GM19025 (cell line): ENCODE measurements around the gene SIK3.

ENCODE experiments used
- ATAC-seq: cut with Tn5 transposase; IDR thresholded peaks from one replicate; pipeline ENCODE4 v1.9.1; 2021; ENCODE audit warnings: mild to moderate bottlenecking, low read depth, moderate library complexity; ENCODE audit not compliant: unreplicated experiment

SIK3 gene

DNA sequence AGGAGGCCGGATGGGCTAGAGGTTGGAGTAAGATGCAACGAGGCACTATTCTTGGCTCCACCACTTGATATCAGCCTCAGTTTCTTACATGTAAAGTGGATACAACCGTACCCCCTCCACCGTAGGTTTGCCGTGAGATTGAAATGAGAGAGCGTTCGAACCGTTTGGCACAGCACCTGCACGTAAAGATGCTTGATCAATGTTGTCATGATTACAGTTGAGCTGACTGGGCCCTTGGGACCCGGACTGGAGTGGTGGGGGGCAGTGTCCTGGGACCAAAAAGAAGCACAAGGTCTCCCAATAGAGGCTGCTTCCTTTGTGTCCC lies 264.8 kb downstream of the SIK3 start:
- no peak for ATAC-seq

DNA sequence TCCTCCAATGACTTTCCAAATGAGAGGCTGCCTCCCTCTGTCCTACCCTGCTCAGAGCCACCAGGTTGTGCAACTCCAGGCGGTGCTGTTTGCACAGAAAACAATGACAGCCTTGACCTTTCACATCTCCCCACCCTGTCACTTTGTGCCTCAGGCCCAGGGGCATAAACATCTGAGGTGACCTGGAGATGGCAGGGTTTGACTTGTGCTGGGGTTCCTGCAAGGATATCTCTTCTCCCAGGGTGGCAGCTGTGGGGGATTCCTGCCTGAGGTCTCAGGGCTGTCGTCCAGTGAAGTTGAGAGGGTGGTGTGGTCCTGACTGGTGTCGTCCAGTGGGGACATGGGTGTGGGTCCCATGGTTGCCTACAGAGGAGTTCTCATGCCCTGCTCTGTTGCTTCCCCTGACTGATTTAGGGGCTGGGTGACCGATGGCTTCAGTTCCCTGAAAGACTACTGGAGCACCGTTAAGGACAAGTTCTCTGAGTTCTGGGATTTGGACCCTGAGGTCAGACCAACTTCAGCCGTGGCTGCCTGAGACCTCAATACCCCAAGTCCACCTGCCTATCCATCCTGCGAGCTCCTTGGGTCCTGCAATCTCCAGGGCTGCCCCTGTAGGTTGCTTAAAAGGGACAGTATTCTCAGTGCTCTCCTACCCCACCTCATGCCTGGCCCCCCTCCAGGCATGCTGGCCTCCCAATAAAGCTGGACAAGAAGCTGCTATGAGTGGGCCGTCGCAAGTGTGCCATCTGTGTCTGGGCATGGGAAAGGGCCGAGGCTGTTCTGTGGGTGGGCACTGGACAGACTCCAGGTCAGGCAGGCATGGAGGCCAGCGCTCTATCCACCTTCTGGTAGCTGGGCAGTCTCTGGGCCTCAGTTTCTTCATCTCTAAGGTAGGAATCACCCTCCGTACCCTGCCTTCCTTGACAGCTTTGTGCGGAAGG lies 265.6 kb downstream of the SIK3 start:
- no peak for ATAC-seq

DNA sequence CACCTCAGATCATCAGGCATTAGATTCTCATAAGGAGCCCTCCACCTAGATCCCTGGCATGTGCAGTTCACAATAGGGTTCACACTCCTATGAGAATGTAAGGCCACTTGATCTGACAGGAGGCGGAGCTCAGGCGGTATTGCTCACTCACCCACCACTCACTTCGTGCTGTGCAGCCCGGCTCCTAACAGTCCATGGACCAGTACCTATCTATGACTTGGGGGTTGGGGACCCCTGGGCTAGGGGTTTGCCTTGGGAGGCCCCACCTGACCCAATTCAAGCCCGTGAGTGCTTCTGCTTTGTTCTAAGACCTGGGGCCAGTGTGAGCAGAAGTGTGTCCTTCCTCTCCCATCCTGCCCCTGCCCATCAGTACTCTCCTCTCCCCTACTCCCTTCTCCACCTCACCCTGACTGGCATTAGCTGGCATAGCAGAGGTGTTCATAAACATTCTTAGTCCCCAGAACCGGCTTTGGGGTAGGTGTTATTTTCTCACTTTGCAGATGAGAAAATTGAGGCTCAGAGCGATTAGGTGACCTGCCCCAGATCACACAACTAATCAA lies 266.4 kb downstream of the SIK3 start:
- no peak for ATAC-seq

DNA sequence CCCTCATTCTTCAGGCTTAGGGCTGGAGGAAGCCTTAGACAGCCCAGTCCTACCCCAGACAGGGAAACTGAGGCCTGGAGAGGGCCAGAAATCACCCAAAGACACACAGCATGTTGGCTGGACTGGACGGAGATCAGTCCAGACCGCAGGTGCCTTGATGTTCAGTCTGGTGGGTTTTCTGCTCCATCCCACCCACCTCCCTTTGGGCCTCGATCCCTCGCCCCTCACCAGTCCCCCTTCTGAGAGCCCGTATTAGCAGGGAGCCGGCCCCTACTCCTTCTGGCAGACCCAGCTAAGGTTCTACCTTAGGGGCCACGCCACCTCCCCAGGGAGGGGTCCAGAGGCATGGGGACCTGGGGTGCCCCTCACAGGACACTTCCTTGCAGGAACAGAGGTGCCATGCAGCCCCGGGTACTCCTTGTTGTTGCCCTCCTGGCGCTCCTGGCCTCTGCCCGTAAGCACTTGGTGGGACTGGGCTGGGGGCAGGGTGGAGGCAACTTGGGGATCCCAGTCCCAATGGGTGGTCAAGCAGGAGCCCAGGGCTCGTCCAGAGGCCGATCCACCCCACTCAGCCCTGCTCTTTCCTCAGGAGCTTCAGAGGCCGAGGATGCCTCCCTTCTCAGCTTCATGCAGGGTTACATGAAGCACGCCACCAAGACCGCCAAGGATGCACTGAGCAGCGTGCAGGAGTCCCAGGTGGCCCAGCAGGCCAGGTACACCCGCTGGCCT lies 267.9 kb downstream of the SIK3 start:
- no peak for ATAC-seq

DNA sequence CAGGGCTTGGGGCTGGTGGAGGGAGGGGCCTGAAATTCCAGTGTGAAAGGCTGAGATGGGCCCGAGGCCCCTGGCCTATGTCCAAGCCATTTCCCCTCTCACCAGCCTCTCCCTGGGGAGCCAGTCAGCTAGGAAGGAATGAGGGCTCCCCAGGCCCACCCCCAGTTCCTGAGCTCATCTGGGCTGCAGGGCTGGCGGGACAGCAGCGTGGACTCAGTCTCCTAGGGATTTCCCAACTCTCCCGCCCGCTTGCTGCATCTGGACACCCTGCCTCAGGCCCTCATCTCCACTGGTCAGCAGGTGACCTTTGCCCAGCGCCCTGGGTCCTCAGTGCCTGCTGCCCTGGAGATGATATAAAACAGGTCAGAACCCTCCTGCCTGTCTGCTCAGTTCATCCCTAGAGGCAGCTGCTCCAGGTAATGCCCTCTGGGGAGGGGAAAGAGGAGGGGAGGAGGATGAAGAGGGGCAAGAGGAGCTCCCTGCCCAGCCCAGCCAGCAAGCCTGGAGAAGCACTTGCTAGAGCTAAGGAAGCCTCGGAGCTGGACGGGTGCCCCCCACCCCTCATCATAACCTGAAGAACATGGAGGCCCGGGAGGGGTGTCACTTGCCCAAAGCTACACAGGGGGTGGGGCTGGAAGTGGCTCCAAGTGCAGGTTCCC lies 268.6 kb downstream of the SIK3 start, which contains the start of gene APOC3:
TSS of gene APOC3 (plus strand) at position 383 of the 659 bp plus-strand sequence. CDS start 676 bp downstream, outside the sequence.
- ATAC-seq, result no peak

DNA sequence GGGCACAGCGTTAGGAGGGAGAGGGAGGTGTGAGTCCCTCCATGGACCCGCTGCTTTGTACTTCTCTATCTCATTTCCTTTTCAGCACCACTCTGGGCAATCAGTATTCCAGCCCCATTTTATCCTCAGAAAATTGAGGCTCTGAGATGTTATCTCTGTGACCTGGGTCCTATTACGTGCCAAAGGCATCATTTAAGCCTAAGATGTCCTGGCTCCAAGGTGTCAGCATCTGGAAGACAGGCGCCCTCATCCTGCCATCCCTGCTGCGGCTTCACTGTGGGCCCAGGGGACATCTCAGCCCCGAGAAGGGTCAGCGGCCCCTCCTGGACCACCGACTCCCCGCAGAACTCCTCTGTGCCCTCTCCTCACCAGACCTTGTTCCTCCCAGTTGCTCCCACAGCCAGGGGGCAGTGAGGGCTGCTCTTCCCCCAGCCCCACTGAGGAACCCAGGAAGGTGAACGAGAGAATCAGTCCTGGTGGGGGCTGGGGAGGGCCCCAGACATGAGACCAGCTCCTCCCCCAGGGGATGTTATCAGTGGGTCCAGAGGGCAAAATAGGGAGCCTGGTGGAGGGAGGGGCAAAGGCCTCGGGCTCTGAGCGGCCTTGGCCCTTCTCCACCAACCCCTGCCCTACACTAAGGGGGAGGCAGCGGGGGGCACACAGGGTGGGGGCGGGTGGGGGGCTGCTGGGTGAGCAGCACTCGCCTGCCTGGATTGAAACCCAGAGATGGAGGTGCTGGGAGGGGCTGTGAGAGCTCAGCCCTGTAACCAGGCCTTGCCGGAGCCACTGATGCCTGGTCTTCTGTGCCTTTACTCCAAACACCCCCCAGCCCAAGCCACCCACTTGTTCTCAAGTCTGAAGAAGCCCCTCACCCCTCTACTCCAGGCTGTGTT lies 269.4 kb downstream of the SIK3 start:
- no peak for ATAC-seq

DNA sequence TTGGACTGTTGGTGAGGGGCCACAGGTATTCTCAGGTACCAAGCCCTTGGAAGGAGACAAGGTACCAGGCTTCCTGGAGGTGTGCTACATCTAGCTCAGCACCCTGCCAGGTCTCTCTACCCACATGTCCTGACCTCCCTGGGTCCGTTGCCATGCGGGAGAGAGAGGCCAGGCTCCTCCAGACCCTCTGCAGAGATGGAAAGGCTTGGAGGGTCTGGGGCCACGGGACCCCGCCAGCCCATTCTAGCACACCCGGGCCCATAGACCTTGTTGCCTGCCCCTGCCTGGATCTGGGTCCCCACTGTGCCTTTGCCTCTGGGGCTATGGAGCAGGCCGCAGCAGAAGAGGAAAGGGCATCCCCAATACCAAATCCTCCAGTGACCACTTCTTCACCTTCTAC lies 270.8 kb downstream of the SIK3 start:
- no peak for ATAC-seq

DNA sequence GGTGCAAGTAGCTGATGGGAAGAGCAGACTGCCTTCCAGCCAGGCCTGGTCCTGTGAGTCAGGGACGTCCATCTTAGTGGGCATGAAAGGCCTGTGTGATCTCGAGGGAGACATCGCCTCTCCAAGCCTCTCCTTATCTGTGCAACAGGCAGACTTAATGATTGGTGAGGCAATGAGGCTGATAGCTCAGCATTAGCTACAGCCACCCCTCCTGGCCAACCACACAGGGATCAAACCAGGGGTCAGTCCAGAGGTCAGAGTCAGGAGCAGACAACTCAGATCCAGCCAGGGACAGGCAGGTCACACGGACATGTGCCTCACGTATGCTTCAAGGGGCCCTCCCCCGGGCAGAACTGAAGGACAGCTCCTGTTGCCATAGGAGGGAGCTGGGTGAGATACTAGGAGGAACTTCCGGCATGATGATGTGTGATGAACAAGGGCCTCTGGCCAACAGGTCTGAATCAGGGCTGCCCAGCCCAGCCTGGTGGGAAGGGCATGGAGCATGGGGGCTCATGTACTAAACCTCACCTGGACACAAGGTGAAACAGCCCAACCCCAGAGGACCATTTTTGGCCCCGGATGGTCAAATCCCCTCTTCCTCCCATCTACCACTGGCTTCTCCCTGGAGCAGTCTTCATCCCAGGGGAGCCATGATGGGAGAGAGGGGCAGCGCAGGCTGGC lies 271.3 kb downstream of the SIK3 start:
- no peak for ATAC-seq

DNA sequence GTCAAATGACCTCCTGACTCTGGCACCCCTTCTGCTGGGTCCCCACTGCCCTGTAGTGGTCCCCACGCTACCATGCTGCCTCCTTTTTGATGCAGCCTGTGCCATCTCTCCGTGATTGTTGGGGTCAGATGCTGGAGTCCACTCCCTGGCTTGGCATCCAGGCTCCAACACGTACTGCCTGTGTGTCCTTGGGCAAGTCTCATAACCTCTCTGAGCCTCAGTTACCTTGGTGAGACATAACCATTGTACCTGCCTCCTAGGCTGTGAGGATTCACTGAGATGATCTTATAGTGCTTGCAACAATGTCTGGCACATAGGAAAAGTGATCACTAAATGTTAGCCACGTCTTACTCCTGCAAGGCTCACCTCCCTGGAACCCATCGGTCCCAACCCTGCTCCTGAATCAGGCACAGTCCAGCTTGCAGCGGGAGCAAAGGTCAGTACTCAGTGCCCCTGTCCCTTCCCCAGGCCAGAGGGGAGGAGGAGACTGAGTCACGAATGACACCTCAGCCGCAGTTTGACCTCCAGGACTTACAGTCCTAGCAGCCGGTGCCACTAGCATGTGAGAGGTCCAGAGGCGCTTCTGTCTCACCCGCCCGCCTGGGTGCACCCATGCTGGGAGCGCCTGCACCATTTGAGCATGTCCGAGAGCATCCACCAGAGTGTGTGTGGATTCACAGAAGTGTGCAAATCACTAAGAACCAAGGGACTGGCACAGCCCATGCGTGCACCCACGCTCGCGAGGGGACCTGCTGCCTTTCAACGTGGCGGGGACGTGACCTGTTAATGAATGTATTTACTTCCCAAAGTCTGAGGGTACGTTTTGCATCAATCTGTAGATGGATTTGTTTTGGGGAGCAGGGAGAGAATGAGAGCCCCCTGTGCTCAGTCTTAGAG lies 272.1 kb downstream of the SIK3 start:
- ATAC-seq, result no peak

DNA sequence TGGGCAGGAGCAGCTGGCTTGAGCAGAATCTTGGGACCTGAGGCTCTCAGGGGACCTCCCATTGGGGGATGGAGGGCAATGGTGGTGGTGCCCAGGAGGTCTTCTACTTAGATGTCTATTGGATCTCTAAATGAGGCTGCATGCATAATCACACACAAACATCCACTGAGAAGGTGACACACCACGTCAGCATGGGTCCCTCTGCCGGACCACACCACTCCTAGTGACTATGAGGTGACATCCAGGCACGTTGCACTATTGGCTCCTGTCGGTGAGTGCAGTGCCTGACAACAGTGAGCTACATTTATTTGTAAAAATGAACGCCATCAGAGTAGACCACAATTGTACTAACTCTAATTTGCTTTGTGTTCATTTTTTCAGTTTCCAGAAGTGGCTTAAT lies 272.8 kb downstream of the SIK3 start:
- no peak for ATAC-seq

DNA sequence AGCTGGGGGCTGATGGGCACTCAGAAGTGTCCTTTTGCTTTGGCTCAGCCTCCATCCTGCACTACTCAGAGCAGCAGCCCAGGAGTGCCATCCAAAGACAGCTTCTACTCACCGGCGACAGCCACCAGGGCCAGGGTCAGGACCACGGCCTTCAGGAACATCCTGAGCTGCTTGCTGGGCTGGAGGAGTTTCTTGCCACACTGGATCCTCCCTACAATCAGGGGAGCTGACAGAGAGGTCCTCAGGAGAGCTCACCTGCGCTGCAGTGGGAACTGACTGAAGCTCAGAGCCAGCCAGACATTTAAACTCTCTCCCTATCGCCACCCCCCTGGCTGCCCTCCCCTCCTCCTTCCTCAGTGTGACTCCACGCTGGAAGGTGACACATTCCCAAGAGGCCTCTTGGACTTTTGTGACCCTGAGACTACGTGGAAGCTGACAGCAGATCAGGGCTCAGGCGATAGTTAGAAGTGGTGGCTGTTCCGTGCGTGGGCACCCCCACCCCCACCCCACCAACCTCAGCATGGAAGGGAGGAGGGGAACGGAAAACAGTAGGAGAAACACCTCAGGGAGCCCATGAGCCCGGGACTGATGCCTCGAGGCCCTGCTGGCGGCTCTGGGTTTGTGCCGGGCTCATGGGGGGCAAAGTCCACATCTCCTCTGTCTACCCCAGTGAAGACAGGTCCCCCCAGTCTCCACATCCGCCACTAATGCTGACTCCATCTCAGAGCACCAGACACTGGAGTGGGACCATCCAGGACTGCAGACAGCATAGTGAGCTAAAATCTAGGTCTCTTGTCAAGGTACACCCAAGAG lies 275.0 kb downstream of the SIK3 start, which contains the start of gene APOA4:
TSS of gene APOA4 (minus strand) at position 274 of the 813 bp plus-strand sequence. CDS start at position 161, 113 bp downstream.
- no peak for ATAC-seq

DNA sequence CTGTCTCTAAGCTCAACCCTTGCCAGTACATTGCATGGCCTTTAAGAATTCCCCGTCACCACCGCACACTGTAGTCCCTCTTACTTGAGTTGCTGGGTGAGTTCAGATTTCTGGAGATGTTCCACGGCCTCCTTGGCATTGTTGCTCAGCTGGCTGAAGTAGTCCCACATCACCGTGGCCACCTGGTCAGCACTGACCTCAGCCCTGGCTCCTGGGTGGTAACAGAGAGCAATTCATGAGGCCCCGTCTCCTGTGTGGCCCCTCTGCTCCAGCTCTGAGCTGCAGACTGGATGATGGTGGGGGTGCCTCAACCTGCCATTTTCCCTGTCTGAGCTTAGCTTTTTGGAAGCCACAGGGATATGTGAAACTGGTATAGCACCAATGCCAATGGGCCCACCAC lies 275.7 kb downstream of the SIK3 start:
- ATAC-seq, result no peak

DNA sequence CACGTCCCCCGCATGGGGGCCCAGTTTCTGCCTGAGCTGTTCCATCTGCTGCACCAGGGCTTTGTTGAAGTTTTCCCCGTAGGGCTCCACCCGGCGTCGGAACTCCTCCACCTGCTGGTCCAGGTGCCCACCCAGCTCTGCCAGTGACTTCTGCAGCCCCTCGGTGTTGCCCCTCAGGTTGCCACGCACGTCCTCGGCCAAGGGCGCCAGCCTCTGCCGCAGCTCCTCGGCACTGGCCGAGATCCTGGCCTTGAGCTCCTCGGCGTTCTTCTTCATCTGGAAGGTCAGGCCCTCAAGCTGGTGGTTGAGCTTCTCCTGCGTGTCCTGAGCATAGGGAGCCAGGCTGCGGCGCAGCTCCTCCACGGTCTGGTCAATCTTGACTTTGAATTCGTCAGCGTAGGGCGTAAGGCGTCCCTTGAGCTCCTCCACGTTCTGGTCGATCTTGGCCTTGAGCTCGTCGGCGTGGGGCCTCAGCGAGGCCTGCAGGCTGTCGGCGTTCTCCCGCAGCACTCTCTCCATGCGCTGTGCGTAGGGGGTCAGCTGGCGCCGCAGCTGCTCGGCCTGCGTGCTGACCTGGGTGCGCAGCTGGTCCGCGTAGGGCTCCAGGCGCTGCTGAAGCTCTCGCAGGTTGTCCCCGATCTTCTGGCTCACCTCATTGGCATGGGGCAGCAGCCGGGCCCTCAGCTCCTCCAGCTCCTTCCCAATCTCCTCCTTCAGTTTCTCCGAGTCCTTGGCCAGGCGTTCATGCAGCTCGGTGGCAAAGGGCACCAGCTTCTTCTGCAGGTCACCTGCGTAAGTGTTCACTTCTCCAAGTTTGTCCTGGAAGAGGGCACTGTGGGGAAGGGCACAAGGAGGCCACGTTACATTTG lies 276.9 kb downstream of the SIK3 start:
- no peak for ATAC-seq

DNA sequence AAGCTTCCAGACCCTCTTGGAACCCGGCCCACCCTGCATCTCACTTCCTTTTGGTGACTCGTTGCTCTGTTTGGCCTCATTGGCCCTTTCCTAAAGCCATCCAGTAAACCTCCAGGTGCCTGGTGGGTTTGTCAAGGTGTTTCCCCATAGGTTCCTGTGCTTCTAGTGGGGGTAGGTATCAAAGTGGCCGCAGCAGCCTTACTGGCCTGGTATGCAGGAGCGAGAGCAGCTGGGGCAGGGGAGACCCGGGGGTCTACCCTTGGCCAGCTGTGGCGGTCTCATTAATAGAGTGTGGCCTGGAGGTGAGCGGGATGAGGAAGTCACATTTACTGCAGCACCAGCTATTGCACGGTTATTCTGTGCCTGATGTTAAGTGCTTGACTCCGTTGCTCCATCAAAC lies 279.2 kb downstream of the SIK3 start:
- no peak for ATAC-seq

DNA sequence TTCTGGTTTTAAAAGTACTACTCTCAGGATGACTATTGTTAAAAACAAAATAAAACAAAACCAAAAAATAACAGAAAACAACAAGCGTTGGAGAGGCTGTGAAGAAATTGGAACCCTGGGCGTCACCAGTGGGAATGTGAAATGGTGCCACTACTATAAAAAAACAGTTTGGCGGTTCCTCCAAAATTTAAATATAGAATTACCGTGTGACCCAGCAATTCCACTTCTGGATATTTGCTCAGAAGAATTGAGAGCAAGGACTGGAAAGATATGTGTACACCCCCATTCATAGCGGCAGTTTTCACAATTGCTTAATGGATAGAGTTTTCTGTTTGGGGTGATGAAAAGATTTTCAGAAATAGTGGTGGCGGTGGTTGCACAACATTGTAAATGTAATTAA lies 283.7 kb downstream of the SIK3 start:
- ATAC-seq, result no peak

DNA sequence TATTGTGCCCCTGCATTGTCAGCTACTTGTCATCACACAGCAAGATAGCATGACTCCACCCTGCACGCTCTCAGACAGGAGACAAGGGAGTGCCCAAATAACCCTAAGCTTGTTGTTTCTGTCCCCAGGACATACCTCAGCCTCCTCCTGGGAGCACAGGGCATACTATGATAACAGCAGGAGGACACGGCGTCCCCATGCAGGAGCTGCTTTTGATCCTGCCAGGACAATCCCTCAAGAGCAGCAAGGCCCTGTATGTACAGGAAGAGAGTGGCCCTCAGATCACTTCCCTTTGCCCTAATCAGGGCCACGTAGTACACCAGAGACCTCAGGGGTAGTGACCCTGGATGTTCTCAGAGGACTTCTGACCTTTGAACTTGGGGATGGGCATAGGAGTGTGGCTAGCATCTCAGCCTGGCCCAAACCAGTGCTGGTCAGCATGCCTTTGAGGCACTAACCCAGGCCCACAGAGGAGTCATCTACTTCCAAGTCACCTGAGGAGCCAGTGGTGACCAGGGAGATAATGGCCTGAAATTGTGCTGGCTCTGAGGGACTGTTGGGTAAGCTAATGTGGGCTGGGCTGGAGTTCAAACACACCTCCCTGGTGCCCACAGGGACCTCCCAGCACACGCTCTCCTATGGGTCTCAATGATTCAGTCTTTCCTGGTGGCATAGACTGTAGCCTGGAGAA lies 284.3 kb downstream of the SIK3 start:
- ATAC-seq, result no peak
